ENCODE data around the gene IL23R. TPM values are rescaled to one million over a fixed set of nuclear protein-coding genes. Genes with fewer than 3 reads are reported as not detected.

Gene IL23R
- total and polyA plus RNA-seq, 2 of the 13 experiments (the other 11 are each of a cell fraction or from before 2014, with no cell fraction given): not detected

- Histone ChIP-seq H3K36me3 (replicated peaks in 1 of 2; ENCODE audit: control insufficient read depth in 1 of 2, insufficient read depth in 2 of 2, low read length in 2 of 2) (no peaks in the 10 kb centered on the region), H3K9me3 (ENCODE audit: low read length) (no peaks in the 10 kb centered on the region), H3K27ac (ENCODE audit: extremely low read length, insufficient read depth, low read length) (no peak overlapping the region), H3K4me3 (replicated peaks in 1 of 3; ENCODE audit: insufficient read depth in 1 of 3, low read depth in 2 of 3, low read length in 3 of 3) (no peak overlapping the region), H3K9ac (ENCODE audit: insufficient read depth, low read depth, low read length) (no peak overlapping the region), H3K27me3 (ENCODE audit: control insufficient read depth in 1 of 2, insufficient read depth in 2 of 2, low read length in 2 of 2) (no peaks in the 10 kb centered on the region), H2AFZ (ENCODE audit: low read length) (no peak overlapping the region), H4K20me1 (ENCODE audit: insufficient read depth, low read length) (no peaks in the 10 kb centered on the region), H3K4me2 (ENCODE audit: low read depth, low read length) (no peak overlapping the region), H3K79me2 (ENCODE audit: insufficient read depth, low read length) (no peaks in the 10 kb centered on the region), H3K4me1 (ENCODE audit: insufficient read depth, low read length) (peaks cover 21% of the 10 kb centered on the region)
- TF ChIP-seq ZFP36L1 (CRISPR knock-in tag; IDR thresholded peaks at IDR 0.05): no peak
- FAIRE-seq (no peak), DNase-seq (ENCODE audit: low spot score) (no peak), ATAC-seq (no peak)
- WGBS (ENCODE audit: low lambda C conversion rate): 21% methylated on average over 2 of the region's 2 CpGs
- intact Hi-C loops (cut with micrococcal nuclease; ENCODE audit: unreplicated experiment) (no loop called here), in situ Hi-C loops (cut with HindIII; ENCODE audit: extremely low pct_ligation_motif_present, low pct_unique_long_range_greater_than_20kb) (no loop called here)
- CTCF ChIA-PET (ENCODE audit: low intra/inter-chr PET ratio, low total read pairs): no interaction called here
- POLR2A ChIA-PET: no interaction called here
- no TSS peak for BruUV-seq (replicated peaks)
These were observed 8.5 kb downstream of the IL23R start for GRCh38 chr1:67174716-67175284.

GRCh38 chr1:67175530-67176087, 9.4 kb downstream of the IL23R start:
- in situ Hi-C loops (cut with HindIII; ENCODE audit: extremely low pct_ligation_motif_present, low pct_unique_long_range_greater_than_20kb): no loop called here
- BruUV-seq (replicated peaks): no TSS peak
- H3K4me1 ChIP-seq (ENCODE audit: insufficient read depth, low read length): peaks cover 15% of the 10 kb centered on the region
- CTCF ChIA-PET (ENCODE audit: low intra/inter-chr PET ratio, low total read pairs): no interaction called here
- no peak overlapping the region for H3K9ac ChIP-seq (ENCODE audit: insufficient read depth, low read depth, low read length)
- no peak for DNase-seq (ENCODE audit: low spot score)
- H3K27ac ChIP-seq (ENCODE audit: extremely low read length, insufficient read depth, low read length): no peak overlapping the region
- no peak overlapping the region for H3K4me2 ChIP-seq (ENCODE audit: low read depth, low read length)
- no peak for FAIRE-seq
- H2AFZ ChIP-seq (ENCODE audit: low read length): no peak overlapping the region
- H3K36me3 ChIP-seq (replicated peaks in 1 of 2; ENCODE audit: control insufficient read depth in 1 of 2, insufficient read depth in 2 of 2, low read length in 2 of 2): no peaks in the 10 kb centered on the region
- H3K27me3 ChIP-seq (ENCODE audit: control insufficient read depth in 1 of 2, insufficient read depth in 2 of 2, low read length in 2 of 2): no peaks in the 10 kb centered on the region
- no peaks in the 10 kb centered on the region for H3K79me2 ChIP-seq (ENCODE audit: insufficient read depth, low read length)
- POLR2A ChIA-PET: no interaction called here
- no peak for TF ChIP-seq ZBTB8A (CRISPR knock-in tag; IDR thresholded peaks at IDR 0.05; ENCODE audit: borderline replicate concordance, low read depth)
- no peak for TF ChIP-seq CSRNP1 (CRISPR knock-in tag; IDR thresholded peaks at IDR 0.05)
- no peak for TF ChIP-seq MAFF (IDR thresholded peaks at IDR 0.05; ENCODE audit: low read depth, low read length)
- TF ChIP-seq ATF3 (CRISPR knock-in tag; IDR thresholded peaks at IDR 0.05): no peak
- TF ChIP-seq ETS1 (CRISPR knock-in tag; IDR thresholded peaks at IDR 0.05): no peak
- no peak for TF ChIP-seq SRSF9 (IDR thresholded peaks at IDR 0.05; ENCODE audit: borderline replicate concordance, insufficient read depth, low read depth, low read length, poor library complexity, severe bottlenecking)
- TF ChIP-seq ZNF780A (CRISPR knock-in tag; IDR thresholded peaks at IDR 0.05): no peak
- no peak for TF ChIP-seq YEATS4 (CRISPR knock-in tag; IDR thresholded peaks at IDR 0.05; ENCODE audit: borderline replicate concordance)
- no peak for TF ChIP-seq ZFYVE20 (CRISPR knock-in tag; IDR thresholded peaks at IDR 0.05; ENCODE audit: borderline replicate concordance, low read depth)
- TF ChIP-seq CREM (IDR thresholded peaks at IDR 0.05): no peak
- no peak for TF ChIP-seq CREM (CRISPR knock-in tag; IDR thresholded peaks at IDR 0.05)
- no peak for TF ChIP-seq MXD1 (CRISPR knock-in tag; IDR thresholded peaks at IDR 0.05)
- no peaks in the 10 kb centered on the region for H4K20me1 ChIP-seq (ENCODE audit: insufficient read depth, low read length)
- no peak for ATAC-seq
- intact Hi-C loops (cut with micrococcal nuclease; ENCODE audit: unreplicated experiment): no loop called here
- H3K9me3 ChIP-seq (ENCODE audit: low read length): no peaks in the 10 kb centered on the region
- H3K4me3 ChIP-seq (replicated peaks in 1 of 3; ENCODE audit: insufficient read depth in 1 of 3, low read depth in 2 of 3, low read length in 3 of 3): no peak overlapping the region
- WGBS (ENCODE audit: low lambda C conversion rate): 18% methylated on average over 3 of the region's 3 CpGs
